Ammon's horn (tissue), 1 donor: Measurements from ENCODE around the gene PAX7.

Experiments
- DNase-seq: peaks from one replicate; pipeline ENCODE4 v3.0.0-alpha.2; 2016; ENCODE audit warnings: low spot score

PAX7 gene

DNA sequence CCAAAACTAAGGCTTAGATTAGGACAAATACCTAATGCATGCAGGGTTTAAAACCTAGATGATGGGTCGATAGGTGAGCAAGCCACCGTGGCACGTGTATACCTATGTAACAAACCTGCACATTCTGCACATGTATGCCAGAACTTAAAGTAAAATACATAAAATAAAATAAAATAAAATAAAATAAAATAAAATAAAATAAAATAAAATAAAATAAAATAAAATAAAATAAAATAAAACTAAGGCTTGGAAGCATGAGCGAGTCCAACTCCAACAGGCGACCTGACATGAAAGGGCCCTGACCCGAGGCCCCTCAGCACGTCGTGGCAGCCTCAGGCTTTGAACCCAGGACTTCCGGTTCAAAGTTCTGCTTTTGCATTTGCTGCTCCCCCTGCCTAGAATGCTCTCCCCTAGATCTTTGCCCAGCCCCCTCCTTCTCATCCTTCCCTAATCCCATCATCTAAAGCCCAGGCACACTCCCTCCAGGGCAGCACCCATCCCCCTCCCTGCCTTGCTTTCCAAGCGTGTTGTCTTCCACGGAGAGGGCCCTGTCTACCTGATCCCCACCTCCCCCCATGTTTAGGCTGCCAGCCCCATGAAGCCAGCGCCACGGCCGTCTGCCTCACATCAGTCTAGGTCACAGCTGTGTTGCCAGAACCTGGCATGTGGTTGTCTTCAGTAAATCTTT, 164.5 kb downstream of the PAX7 start:
- no peak for DNase-seq

DNA sequence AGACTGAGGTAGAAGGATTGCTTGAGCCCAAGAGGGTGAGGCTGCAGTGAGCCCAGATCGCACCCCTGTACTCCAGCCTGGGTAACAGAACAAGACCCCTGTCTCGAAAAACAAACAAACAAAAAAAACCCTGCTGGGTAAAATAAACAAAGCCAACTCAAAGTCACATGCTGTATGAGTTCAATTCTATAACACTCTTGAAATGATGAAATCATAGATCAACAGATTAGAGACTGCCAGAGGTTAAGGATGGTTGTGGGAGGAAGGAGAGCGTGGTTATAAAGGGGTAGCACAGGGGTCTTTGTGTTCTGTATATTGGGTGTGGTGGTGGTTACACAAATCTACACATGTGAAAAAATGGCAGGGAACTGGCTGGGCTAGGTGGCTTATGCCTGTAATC, 166.3 kb downstream of the PAX7 start:
- no peak for DNase-seq
